HG03460 (cell line): ENCODE measurements around the gene COL10A1.
A peak's percentile ranks its signal among the peaks of the same experiment; 100 is the strongest.
"Not testable (repeated sequence)": the region's sequence is repeated elsewhere in the genome, so short reads cannot be mapped to it uniquely, and the experiment has no call there.

Experiments used
- ATAC-seq: cut with Tn5 transposase; IDR thresholded peaks from one replicate; pipeline ENCODE4 v1.9.1; 2021; ENCODE audit not compliant: unreplicated experiment

Gene COL10A1

GRCh38 chr6:116127771-116128493 is 2.0 kb upstream of the COL10A1 start:
- ATAC-seq = no peak

GRCh38 chr6:116120430-116120829 is 5.5 kb downstream of the COL10A1 start:
- no peak for ATAC-seq

- ATAC-seq = no peak
Measured at GRCh38 chr6:116118608-116119007, 7.3 kb downstream of the COL10A1 start.

GRCh38 chr6:116115781-116116180 is 10.2 kb downstream of the COL10A1 start:
- ATAC-seq = no peak

- ATAC-seq = no peak
Measured at GRCh38 chr6:116113386-116113785, 12.5 kb downstream of the COL10A1 start.

- peak; percentile 66 for ATAC-seq
Measured at GRCh38 chr6:116111552-116112528, 14.1 kb downstream of the COL10A1 start.

DNA sequence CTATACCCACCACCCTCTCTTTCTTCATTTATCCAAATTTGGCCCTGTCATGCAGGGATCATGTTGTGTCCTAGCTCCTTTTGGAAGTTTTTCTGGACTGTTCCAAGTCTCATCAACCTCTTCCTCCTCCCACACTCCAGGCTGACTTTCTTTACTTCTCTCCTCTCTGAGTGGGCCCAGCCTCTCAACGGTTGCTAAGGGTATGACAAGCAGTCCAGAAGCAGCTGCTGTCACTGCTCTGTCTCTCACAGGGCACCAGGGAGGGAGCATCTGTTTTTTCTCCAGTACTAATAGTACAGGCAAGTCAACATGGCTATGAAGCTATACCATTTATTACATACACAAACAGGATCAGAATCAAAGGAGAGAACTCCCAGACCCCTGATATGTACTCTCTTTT is 17.1 kb downstream of the COL10A1 start:
- no peak for ATAC-seq

- no peak for ATAC-seq
Measured at GRCh38 chr6:116106146-116106545, 19.8 kb downstream of the COL10A1 start.

DNA sequence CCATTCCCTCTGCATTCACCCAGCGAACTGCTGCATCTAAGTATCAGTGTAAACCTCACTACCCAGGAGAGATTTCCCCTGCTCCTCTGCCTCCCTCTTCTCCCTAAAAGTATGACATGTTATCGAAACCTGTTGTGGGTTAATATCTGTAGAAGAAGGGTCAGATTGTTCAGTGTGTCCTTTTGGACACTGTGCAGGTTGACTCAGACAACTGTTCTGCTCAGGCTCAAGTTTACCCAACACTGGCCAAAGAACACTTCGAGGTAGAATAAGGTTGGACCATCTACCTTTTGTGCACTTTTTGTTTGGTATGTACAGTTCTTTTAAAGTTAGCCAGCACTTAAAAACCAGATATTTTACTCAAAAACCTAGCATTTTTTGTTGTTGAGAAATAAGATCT is 20.7 kb downstream of the COL10A1 start:
- no peak for ATAC-seq

- ATAC-seq = no peak
Measured at GRCh38 chr6:116104636-116105035, 21.3 kb downstream of the COL10A1 start.

GRCh38 chr6:116102873-116103272 is 23.1 kb downstream of the COL10A1 start:
- no peak for ATAC-seq

- no peak for ATAC-seq
Measured at GRCh38 chr6:116101790-116102189, 24.1 kb downstream of the COL10A1 start.

DNA sequence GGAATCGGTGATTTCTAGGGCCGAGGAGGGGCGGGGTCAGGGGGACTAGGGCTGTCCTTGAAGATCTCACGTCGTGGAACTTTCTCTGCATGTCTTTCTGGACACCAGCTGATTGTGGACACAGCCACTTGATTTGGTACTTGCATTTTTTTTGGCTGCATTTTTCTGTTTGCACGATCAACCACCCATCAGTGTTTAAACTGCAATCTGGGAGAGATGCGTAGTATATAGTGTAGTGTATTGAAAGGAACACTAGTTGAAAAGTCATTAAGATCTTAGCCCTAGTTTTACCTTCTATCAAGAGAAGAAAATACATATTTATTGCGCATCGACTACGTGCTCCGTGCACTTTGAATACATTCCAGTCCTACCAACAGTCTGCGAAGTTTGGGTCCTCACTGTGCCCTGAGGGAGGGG is 24.6 kb downstream of the COL10A1 start:
- ATAC-seq = no peak

DNA sequence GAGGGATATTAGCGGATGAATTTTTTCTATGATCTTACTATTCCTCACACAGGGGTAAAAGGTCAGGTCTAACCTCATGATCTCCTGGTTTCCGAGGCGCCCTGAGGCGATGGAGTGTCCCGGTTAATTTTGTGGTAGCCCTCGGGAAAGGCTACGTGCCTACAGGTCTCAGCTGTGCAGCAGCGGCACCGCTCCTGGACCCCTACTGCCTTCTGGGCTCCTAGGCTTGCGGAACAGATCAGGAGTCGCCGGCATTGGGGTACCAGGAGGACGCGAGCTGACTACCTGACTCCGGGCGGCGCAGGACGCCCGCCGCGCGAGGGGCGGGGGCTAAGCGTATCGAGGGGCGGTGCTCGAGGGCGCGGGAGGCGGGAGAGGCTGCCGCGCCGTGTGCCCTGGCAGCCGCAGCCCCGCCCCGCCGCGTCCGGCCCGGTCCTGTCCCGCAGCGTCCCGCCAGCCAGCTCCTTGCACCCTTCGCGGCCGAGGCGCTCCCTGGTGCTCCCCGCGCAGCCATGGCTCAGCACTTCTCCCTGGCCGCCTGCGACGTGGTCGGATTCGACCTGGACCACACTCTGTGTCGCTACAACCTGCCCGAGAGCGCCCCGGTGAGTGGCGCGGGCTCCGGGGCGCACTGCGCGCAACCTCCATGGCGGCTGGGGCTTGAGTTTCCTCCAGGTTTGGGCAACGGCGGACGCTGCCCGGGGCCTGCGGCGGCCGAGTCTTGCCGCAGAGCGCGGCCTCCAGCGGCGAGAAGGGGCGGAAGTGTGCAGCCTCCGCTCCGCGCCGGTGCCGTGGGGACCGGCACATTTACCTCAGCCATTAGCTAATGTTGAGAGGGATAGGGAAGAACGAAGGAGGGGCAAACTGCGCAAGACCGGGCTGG is 25.3 kb downstream of the COL10A1 start, which contains the start of gene NT5DC1:
Gene NT5DC1, plus strand, starts transcription at position 435 of the 883 bp plus-strand sequence. Its CDS starts 78 bp downstream, at position 513.
- ATAC-seq = peak; percentile 83

GRCh38 chr6:116099036-116099435 is 26.9 kb downstream of the COL10A1 start:
- no peak for ATAC-seq

- ATAC-seq = no peak
Measured at GRCh38 chr6:116096979-116097816, 28.7 kb downstream of the COL10A1 start.

GRCh38 chr6:116096048-116096759 is 29.7 kb downstream of the COL10A1 start:
- not testable (repeated sequence) for ATAC-seq

DNA sequence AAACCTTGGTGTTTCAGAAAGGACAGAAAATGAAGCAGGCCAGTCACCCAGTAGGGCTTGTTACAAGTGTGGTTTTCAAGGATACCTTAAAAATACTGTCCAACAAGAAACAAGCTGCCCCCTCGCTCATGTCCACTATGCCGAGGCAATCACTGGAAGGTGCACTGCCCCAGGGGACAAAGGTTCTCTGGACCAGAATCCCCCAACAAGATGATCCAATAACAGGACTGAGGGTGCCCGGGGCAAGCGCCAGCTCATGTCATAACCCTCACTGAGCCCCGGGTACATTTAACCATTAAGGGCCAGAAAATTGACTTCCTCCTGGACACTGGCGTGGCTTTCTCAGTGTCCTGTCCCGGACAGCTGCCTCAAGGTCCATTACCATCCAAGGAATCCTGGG is 31.9 kb downstream of the COL10A1 start:
- ATAC-seq = no peak

DNA sequence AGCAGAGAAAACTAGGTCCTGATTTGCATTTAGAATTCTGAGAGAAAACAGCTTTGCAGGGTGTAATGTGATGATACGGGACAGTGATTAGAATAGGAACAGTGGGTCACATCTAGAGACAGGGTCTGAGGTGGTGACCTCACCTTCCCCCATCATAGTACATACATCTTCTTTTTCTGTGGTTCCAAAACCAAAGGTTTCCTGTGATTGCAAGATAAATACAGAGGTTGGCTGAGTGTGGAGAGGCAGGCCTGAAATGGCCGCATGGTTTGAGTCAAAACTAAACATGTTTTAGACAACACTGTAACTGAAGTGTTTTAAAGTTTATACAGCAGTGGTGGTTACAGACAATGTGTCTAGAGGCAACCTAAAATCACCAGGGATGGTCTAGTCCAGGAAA is 35.7 kb downstream of the COL10A1 start:
- peak; percentile 47 for ATAC-seq
